GM18907 (cell line): ENCODE results near the gene VDAC2.
A peak's percentile ranks its signal among the peaks of the same experiment; 100 is the strongest.
"Not testable (repeated sequence)": the region's sequence is repeated elsewhere in the genome, so short reads cannot be mapped to it uniquely, and the experiment has no call there.

ENCODE experiments used
- ATAC-seq: cut with Tn5 transposase; IDR thresholded peaks from one replicate; pipeline ENCODE4 v1.9.1; 2021; ENCODE audit warnings: mild to moderate bottlenecking, moderate library complexity; ENCODE audit not compliant: unreplicated experiment

The VDAC2 gene

GRCh38 chr10:75210282-75211006 lies at the start of gene VDAC2:
VDAC2 (plus strand) TSS chr10:75210796; CDS start chr10:75211159, 363 bp downstream.
- peak; percentile 84 for ATAC-seq

GRCh38 chr10:75165684-75166622 lies 44.6 kb upstream of the VDAC2 start:
- peak; percentile 85 for ATAC-seq

- ATAC-seq: peak; percentile 35
Observed at GRCh38 chr10:75166623-75166972, 44.0 kb upstream of the VDAC2 start.

GRCh38 chr10:75168275-75168674 lies 42.3 kb upstream of the VDAC2 start:
- ATAC-seq: no peak

GRCh38 chr10:75170215-75170614 lies 40.4 kb upstream of the VDAC2 start:
- ATAC-seq: no peak

GRCh38 chr10:75175046-75175445 lies 35.5 kb upstream of the VDAC2 start:
- no peak for ATAC-seq

GRCh38 chr10:75176046-75176445 lies 34.5 kb upstream of the VDAC2 start:
- no peak for ATAC-seq

- no peak for ATAC-seq
Observed at GRCh38 chr10:75176736-75177135, 33.9 kb upstream of the VDAC2 start.

- ATAC-seq: no peak
Observed at GRCh38 chr10:75179657-75180177, 30.9 kb upstream of the VDAC2 start.

GRCh38 chr10:75180592-75180991 lies 30.0 kb upstream of the VDAC2 start:
- no peak for ATAC-seq

GRCh38 chr10:75181073-75181472 lies 29.5 kb upstream of the VDAC2 start:
- no peak for ATAC-seq

- ATAC-seq: no peak
Observed at GRCh38 chr10:75186310-75186709, 24.3 kb upstream of the VDAC2 start.

GRCh38 chr10:75187961-75188426 lies 22.6 kb upstream of the VDAC2 start:
- ATAC-seq: peak; percentile 55

- not testable (repeated sequence) for ATAC-seq
Observed at GRCh38 chr10:75188522-75188921, 22.1 kb upstream of the VDAC2 start.

- ATAC-seq: no peak
Observed at GRCh38 chr10:75189266-75190096, 21.1 kb upstream of the VDAC2 start.

- no peak for ATAC-seq
Observed at GRCh38 chr10:75191821-75192568, 18.6 kb upstream of the VDAC2 start.

GRCh38 chr10:75194625-75195024 lies 16.0 kb upstream of the VDAC2 start:
- ATAC-seq: not testable (repeated sequence)

GRCh38 chr10:75195035-75195763 lies 15.4 kb upstream of the VDAC2 start:
- no peak for ATAC-seq

- ATAC-seq: no peak
Observed at GRCh38 chr10:75197066-75197465, 13.5 kb upstream of the VDAC2 start.
